OCI-LY3 (cell line): ENCODE data around the gene CLDN14.

ENCODE experiments used
- EZH2phosphoT487 ChIP-seq: fragments of 200-600 bp; shearing (Covaris generic); IDR thresholded peaks from 2 replicates; pipeline ENCODE4 v1.6.1; 2018; ENCODE audit warnings: antibody characterized with exemption, mixed run types, low read depth
- TF ChIP-seq, protein P1 (sequence below): fragments of 200-600, 300-600 bp; sonication (generic); IDR thresholded peaks from 2 replicates; pipeline ENCODE4 v1.5.1; 2014; ENCODE audit warnings: antibody characterized with exemption, low read length, low read depth

DNA sequence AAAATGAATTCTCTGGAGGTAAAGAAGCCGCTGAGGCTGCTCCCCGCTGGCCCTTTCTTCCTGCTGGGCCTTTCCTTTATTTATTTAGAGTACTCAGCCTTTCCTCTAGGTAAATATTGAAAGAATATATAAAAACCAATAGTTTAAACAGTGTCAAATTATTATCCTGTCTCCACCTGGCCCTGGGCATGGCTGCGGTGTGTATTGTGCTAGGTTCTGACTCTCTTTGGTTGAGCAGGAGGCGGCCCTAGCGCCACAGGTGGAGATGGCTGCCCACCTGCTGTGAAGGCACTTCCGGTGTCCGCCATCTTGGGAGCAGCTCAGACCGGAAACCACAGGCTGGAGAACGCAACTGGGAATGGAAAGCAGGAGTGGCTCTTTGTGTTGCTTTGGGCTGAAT is 29.0 kb upstream of the CLDN14 start:
- TF ChIP-seq, protein P1, sequence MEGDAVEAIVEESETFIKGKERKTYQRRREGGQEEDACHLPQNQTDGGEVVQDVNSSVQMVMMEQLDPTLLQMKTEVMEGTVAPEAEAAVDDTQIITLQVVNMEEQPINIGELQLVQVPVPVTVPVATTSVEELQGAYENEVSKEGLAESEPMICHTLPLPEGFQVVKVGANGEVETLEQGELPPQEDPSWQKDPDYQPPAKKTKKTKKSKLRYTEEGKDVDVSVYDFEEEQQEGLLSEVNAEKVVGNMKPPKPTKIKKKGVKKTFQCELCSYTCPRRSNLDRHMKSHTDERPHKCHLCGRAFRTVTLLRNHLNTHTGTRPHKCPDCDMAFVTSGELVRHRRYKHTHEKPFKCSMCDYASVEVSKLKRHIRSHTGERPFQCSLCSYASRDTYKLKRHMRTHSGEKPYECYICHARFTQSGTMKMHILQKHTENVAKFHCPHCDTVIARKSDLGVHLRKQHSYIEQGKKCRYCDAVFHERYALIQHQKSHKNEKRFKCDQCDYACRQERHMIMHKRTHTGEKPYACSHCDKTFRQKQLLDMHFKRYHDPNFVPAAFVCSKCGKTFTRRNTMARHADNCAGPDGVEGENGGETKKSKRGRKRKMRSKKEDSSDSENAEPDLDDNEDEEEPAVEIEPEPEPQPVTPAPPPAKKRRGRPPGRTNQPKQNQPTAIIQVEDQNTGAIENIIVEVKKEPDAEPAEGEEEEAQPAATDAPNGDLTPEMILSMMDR = no peak
- TF ChIP-seq EZH2phosphoT487 = no peak
